HG02763 (cell line): ENCODE measurements around the gene CTNNA1.
"Not testable (repeated sequence)": the region's sequence is repeated elsewhere in the genome, so short reads cannot be mapped to it uniquely, and the experiment has no call there.

Experiments
- ATAC-seq: cut with Tn5 transposase; IDR thresholded peaks from one replicate; pipeline ENCODE4 v1.9.1; 2021; ENCODE audit warnings: mild to moderate bottlenecking, moderate library complexity; ENCODE audit not compliant: unreplicated experiment

The CTNNA1 gene, protein sequence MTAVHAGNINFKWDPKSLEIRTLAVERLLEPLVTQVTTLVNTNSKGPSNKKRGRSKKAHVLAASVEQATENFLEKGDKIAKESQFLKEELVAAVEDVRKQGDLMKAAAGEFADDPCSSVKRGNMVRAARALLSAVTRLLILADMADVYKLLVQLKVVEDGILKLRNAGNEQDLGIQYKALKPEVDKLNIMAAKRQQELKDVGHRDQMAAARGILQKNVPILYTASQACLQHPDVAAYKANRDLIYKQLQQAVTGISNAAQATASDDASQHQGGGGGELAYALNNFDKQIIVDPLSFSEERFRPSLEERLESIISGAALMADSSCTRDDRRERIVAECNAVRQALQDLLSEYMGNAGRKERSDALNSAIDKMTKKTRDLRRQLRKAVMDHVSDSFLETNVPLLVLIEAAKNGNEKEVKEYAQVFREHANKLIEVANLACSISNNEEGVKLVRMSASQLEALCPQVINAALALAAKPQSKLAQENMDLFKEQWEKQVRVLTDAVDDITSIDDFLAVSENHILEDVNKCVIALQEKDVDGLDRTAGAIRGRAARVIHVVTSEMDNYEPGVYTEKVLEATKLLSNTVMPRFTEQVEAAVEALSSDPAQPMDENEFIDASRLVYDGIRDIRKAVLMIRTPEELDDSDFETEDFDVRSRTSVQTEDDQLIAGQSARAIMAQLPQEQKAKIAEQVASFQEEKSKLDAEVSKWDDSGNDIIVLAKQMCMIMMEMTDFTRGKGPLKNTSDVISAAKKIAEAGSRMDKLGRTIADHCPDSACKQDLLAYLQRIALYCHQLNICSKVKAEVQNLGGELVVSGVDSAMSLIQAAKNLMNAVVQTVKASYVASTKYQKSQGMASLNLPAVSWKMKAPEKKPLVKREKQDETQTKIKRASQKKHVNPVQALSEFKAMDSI

GRCh38 chr5:138752951-138753793 lies at the start of gene CTNNA1:
Gene CTNNA1 (plus strand): TSS chr5:138753425. CDS start chr5:138781925, 28,500 bp downstream.
- ATAC-seq: peak; percentile 50

- not testable (repeated sequence) for ATAC-seq
These were observed 49.4 kb upstream of the CTNNA1 start for GRCh38 chr5:138703777-138704176.

DNA sequence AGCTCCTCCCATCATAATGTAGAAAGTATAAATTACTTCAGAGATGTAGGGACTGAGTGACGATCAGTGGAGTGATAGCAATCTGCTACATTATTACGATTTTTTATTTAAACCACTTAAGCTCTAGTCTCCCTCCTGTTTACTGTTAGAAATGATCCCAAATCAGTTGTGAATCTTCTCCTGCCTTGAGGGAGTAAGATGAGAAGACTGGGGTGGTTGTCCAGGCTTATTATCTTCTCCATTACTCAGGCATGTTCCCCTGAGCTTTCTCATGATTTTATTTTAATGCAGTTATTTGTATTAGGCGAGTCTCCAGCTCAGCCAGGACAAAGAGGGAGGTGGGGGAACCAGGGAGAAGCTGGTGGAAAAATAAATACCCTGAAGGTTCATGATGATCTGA lies 48.2 kb upstream of the CTNNA1 start:
- no peak for ATAC-seq

- no peak for ATAC-seq
These were observed 47.7 kb upstream of the CTNNA1 start for GRCh38 chr5:138705567-138705966.

DNA sequence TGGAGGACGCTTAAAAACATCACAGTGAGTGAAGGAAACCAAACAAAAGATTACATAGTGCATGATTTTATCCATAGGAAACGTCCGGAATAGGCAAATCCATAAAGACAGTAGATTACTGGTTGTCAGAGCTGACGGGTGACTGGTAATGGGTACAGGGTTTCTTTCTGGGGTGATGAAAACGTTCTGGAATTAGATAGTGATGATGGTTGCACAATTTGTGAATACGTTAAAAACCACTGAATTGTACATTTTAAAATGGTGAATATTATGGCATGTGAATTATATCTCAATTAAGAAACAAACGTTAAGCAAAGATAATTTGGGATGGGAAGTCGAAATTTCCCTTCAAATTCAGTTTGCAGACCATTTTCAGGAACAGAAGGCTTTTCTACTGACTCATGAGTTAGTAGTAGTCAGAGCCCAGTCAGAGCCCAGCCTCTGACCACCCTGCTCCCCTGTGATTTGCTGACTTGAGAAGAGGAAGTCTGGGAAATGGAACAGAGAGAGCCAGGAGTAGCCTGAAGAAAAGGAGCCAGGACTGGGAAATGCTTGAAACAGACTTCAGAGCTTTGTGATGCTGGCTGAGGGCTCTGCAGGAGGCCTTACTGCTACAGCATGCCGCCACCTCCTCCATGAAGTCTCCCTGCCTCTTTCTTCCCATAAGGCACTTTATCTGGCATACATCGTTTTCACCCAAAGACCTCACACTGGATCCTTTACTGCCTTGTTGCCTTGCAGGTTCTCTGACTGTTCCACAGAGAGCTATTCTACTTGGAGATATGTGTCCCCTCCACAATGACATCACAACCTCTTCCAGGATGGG lies 46.4 kb upstream of the CTNNA1 start:
- ATAC-seq: no peak

GRCh38 chr5:138708791-138709190 lies 44.4 kb upstream of the CTNNA1 start:
- no peak for ATAC-seq

DNA sequence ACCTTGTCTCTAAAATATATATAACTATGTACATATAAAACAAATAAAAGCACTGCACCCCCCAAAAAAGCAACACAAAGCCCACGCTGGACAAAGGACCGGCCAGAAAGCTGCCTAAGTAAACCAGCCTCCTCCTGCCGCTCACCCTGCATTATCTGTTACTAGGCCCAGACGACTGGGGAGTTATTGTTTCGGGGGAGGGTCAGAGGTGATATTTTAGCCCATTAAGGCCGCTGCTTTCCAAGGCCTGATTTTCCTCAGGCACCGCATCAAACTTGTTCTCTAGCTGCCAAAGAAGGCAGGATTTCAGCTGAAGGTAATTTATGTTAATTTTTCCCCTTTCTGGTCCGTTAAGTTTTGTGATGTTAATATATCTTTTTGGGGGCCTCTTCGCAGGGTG lies 44.0 kb upstream of the CTNNA1 start:
- ATAC-seq: no peak

GRCh38 chr5:138711087-138711486 lies 42.1 kb upstream of the CTNNA1 start:
- ATAC-seq: no peak

- ATAC-seq: no peak
These were observed 41.4 kb upstream of the CTNNA1 start for GRCh38 chr5:138711811-138712210.

GRCh38 chr5:138712324-138712723 lies 40.9 kb upstream of the CTNNA1 start:
- no peak for ATAC-seq

GRCh38 chr5:138712791-138713190 lies 40.4 kb upstream of the CTNNA1 start:
- no peak for ATAC-seq

DNA sequence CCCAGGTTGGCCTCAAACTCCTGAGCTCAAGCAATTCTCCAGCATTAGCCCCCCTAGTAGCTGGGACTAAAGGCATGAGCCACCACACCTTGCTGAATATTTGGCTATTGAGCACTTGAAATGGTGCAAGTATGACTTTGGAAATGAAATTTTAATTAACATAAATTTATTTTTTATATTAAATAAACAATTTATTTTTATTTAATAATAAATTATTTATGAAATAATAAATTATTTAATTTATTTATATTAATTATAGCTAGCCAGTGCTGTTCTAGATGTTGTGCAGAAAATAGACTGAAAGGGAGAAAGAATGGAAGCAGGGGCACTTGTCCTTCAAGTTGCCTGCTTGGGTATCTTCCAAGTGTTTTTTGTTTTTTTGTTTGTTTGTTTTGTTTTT lies 40.0 kb upstream of the CTNNA1 start:
- no peak for ATAC-seq

- no peak for ATAC-seq
These were observed 38.5 kb upstream of the CTNNA1 start for GRCh38 chr5:138714694-138715093.

- not testable (repeated sequence) for ATAC-seq
These were observed 37.2 kb upstream of the CTNNA1 start for GRCh38 chr5:138715931-138716432.

DNA sequence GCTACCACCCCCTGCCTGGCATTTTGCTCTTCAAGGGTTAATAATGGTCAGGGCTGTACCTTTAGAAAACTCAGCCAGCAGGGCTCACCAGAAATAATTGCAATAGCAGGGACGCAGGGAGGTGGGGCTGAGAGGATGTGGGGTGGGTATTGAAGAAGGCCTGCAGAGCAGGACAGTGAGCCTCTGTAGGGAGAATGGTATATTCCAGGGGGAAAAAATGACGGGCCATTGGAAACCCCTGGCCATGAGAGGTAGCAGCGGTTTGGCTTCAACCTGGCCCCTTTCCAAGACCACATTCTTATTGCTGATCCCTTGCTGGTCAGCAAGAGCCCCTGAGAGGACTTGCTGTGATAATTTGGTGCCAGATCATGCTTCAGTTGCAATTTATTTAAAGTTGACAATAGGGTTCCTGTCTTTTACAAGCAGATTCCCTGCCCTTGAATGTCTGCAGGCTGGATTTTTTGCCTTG lies 36.7 kb upstream of the CTNNA1 start:
- ATAC-seq: no peak

- ATAC-seq: no peak
These were observed 35.8 kb upstream of the CTNNA1 start for GRCh38 chr5:138717399-138717798.

GRCh38 chr5:138719811-138720210 lies 33.4 kb upstream of the CTNNA1 start:
- ATAC-seq: no peak

- ATAC-seq: no peak
These were observed 32.4 kb upstream of the CTNNA1 start for GRCh38 chr5:138720840-138721239.

GRCh38 chr5:138721979-138722378 lies 31.2 kb upstream of the CTNNA1 start:
- no peak for ATAC-seq
